HL-60 (cell line): ENCODE data around the gene N4BP2L2.

Source experiments
- DNase-seq, 2 experiments: peaks; one replicate each; pipeline ENCODE4 v3.0.0-alpha.2; 2010 to 2020; ENCODE audit warnings: low read depth in 1 of 2, low spot score in 1 of 2
- H3K27ac ChIP-seq: fragments of 250-450 bp; sonication (Bioruptor Pico); replicated peaks from 2 replicates; pipeline ENCODE4 v1.5.1; 2020; ENCODE audit warnings: mild to moderate bottlenecking, moderate library complexity
- H3K27me3 ChIP-seq: fragments of 250-450 bp; sonication (Bioruptor Pico); 2 replicates; pipeline ENCODE4 v1.5.1; 2021; ENCODE audit warnings: mild to moderate bottlenecking, moderate library complexity; ENCODE audit not compliant: insufficient read depth, poor library complexity, severe bottlenecking
- H3K4me3 ChIP-seq: replicated peaks from 2 replicates; pipeline ENCODE4 v1.5.1; 2011; ENCODE audit warnings: mild to moderate bottlenecking, control low read depth, low read length; ENCODE audit not compliant: insufficient read depth
- GABPA ChIP-seq: IDR thresholded peaks from 2 replicates; pipeline ENCODE4 v1.6.1; 2012; ENCODE audit warnings: low read depth
- POLR2AphosphoS5 ChIP-seq: IDR thresholded peaks from 2 replicates; pipeline ENCODE4 v1.6.1; 2012; ENCODE audit warnings: low read depth
- SPI1 ChIP-seq: IDR thresholded peaks from 2 replicates; pipeline ENCODE4 v1.6.1; 2012; ENCODE audit warnings: low read depth, mild to moderate bottlenecking, borderline replicate concordance
- TF ChIP-seq, protein P1 (sequence below): IDR thresholded peaks from one replicate; pipeline ENCODE4 v1.5.1; 2011; ENCODE audit warnings: low read length, control low read depth, inconsistent platforms; ENCODE audit not compliant: insufficient read depth
- TF ChIP-seq, protein P2 (sequence below): IDR thresholded peaks from 2 replicates; pipeline ENCODE4 v1.6.1; 2012; ENCODE audit warnings: low read depth; ENCODE audit not compliant: insufficient replicate concordance

Gene N4BP2L2

DNA sequence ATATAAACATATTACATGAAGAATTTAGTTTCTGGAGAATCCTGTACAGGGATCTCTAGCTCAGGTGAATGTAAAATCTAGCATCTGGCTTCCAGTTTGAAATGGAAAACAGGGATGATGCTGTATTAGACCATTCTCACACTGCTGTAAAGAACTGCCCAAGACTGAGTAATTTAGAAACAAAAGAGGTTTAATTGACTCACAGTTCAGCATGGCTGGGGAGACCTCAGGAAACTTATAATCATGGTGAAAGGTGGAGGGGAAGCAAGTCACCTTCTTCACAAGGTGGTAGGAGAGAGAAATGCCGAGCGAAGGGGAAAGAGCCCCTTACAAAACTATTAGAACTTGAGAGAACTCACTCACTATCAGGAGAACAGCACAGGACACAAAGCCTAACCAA lies 17.0 kb upstream of the N4BP2L2 start:
- TF ChIP-seq, protein P1, sequence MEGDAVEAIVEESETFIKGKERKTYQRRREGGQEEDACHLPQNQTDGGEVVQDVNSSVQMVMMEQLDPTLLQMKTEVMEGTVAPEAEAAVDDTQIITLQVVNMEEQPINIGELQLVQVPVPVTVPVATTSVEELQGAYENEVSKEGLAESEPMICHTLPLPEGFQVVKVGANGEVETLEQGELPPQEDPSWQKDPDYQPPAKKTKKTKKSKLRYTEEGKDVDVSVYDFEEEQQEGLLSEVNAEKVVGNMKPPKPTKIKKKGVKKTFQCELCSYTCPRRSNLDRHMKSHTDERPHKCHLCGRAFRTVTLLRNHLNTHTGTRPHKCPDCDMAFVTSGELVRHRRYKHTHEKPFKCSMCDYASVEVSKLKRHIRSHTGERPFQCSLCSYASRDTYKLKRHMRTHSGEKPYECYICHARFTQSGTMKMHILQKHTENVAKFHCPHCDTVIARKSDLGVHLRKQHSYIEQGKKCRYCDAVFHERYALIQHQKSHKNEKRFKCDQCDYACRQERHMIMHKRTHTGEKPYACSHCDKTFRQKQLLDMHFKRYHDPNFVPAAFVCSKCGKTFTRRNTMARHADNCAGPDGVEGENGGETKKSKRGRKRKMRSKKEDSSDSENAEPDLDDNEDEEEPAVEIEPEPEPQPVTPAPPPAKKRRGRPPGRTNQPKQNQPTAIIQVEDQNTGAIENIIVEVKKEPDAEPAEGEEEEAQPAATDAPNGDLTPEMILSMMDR = no peak
- TF ChIP-seq SPI1 = no peak
- no peak for TF ChIP-seq POLR2AphosphoS5
- no peak for TF ChIP-seq GABPA
- TF ChIP-seq, protein P2, sequence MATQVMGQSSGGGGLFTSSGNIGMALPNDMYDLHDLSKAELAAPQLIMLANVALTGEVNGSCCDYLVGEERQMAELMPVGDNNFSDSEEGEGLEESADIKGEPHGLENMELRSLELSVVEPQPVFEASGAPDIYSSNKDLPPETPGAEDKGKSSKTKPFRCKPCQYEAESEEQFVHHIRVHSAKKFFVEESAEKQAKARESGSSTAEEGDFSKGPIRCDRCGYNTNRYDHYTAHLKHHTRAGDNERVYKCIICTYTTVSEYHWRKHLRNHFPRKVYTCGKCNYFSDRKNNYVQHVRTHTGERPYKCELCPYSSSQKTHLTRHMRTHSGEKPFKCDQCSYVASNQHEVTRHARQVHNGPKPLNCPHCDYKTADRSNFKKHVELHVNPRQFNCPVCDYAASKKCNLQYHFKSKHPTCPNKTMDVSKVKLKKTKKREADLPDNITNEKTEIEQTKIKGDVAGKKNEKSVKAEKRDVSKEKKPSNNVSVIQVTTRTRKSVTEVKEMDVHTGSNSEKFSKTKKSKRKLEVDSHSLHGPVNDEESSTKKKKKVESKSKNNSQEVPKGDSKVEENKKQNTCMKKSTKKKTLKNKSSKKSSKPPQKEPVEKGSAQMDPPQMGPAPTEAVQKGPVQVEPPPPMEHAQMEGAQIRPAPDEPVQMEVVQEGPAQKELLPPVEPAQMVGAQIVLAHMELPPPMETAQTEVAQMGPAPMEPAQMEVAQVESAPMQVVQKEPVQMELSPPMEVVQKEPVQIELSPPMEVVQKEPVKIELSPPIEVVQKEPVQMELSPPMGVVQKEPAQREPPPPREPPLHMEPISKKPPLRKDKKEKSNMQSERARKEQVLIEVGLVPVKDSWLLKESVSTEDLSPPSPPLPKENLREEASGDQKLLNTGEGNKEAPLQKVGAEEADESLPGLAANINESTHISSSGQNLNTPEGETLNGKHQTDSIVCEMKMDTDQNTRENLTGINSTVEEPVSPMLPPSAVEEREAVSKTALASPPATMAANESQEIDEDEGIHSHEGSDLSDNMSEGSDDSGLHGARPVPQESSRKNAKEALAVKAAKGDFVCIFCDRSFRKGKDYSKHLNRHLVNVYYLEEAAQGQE = no peak
- no peak overlapping the region for H3K4me3 ChIP-seq
- no peak overlapping the region for H3K27ac ChIP-seq

DNA sequence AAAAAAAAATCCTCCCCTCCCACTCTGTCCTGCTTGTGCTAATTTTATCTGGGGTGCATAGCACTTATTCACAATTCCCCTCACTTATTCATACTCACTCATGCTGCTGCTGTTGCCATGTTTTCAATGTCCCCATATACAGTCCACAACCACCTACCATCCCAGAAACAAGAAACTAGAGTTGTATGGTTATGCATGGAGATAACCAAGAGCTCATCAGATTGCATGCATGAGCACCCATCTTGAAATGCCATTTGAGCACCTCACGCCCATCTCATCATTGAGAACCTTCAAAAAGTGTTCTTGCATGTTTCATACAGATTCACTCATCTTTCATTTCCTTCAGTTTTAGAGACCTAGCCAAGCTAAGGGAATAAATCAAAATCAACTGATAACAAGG lies 15.1 kb upstream of the N4BP2L2 start:
- Histone ChIP-seq H3K27ac (no peak overlapping the region), H3K4me3 (no peak overlapping the region), H3K27me3 (no peaks in the 10 kb centered on the region)
- TF ChIP-seq SPI1 = no peak
- no peak for DNase-seq

More for the DNA sequence above, 17.0 kb upstream of the N4BP2L2 start:
- no peaks in the 10 kb centered on the region for H3K27me3 ChIP-seq
- no peak for DNase-seq

DNA sequence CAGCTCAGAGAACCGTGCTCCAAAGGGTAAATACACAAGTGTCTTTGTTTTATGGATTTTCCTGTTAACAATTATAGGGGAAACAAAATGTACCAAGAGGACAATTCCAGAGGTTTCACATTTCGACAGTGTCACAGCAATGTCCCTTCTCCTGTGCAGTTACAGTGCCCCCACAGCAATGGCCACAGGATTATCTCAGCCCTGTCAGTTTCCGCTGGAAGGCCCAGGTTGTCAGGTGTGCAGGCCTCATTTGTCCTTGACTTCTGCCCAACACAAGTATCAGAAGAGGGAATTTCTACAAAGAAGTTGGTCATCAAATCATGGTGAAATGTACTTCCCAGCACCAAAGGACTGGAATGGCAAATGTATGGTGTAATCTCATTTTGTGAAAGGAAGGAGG lies 11.2 kb upstream of the N4BP2L2 start:
- DNase-seq = no peak
- no peak overlapping the region for H3K4me3 ChIP-seq
- TF ChIP-seq, protein P2 = no peak
- TF ChIP-seq GABPA (no peak), SPI1 (no peak), POLR2AphosphoS5 (no peak)
- TF ChIP-seq, protein P1 = no peak
- H3K27me3 ChIP-seq = no peaks in the 10 kb centered on the region
- no peak overlapping the region for H3K27ac ChIP-seq

DNA sequence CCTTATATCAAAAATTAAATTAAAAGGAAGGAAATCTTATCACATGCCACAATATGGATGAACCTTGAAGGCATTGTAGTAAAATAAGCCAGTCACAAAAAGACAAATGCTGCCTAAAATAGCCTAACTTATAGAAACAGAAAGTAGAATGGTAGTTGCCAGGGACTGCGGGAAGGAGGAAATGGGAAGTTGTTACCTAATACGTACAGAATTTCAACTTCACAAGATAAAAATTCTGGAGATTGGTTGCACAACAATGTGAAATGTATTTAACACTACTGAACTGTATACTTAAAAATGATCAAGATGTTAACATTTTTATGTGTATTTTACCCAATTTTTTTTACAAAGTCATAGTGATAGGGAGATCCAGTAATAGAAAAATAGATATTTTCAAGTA lies 10.2 kb upstream of the N4BP2L2 start:
- Histone ChIP-seq H3K4me3 (no peak overlapping the region), H3K27ac (no peak overlapping the region), H3K27me3 (no peaks in the 10 kb centered on the region)
- peak in 1 of 2 experiments; percentile 25 for DNase-seq
- TF ChIP-seq SPI1 = peak; percentile 22; the same call in 1 of the 2 replicates
- TF ChIP-seq, protein P2 = no peak
